HEK293 (cell line): ENCODE results near the gene GNB5.

Source experiments
- ZNF623 ChIP-seq: fragments of 450-650 bp; formaldehyde crosslinking; IDR thresholded peaks from 2 replicates; pipeline ENCODE4 v1.5.1; 2016; ENCODE audit warnings: missing biosample characterization, missing genetic modification characterization
- TF ChIP-seq, protein P1 (sequence below): fragments of 450-650 bp; formaldehyde crosslinking; IDR thresholded peaks from 2 replicates; pipeline ENCODE4 v1.5.1; 2016; ENCODE audit warnings: missing biosample characterization, missing genetic modification characterization

DNA sequence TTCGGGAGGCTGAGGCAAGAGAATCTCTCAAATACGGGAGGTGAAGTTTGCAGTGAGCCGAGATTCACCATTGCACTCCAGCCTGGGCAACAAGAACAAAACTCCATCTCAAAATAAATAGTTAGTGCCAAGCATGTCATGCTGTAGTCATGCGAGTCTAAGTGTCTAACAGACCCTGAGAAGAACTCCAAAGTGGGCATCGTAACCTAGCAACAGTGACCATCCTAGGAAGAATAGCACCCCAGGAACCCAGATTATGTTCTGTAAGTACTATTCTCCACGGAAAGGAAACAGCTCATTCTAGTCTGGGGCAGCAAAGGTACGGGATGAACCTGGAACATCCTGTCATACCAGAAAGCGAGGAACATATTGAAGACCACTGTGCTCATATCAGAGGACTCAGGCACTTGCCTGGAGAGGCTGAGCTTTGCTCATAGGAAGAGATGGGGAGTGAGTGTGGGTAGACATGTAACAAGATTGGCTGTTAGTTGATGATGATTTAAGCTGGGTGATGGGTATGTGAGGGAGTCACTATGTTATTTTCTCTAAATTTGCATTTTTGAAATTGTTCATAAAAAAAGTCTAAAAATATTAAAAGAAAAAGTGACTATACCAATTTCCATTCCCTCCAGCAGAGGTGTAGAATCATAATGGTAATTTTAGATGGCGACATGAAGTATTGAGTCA is 110.3 kb downstream of the GNB5 start:
- TF ChIP-seq, protein P1, sequence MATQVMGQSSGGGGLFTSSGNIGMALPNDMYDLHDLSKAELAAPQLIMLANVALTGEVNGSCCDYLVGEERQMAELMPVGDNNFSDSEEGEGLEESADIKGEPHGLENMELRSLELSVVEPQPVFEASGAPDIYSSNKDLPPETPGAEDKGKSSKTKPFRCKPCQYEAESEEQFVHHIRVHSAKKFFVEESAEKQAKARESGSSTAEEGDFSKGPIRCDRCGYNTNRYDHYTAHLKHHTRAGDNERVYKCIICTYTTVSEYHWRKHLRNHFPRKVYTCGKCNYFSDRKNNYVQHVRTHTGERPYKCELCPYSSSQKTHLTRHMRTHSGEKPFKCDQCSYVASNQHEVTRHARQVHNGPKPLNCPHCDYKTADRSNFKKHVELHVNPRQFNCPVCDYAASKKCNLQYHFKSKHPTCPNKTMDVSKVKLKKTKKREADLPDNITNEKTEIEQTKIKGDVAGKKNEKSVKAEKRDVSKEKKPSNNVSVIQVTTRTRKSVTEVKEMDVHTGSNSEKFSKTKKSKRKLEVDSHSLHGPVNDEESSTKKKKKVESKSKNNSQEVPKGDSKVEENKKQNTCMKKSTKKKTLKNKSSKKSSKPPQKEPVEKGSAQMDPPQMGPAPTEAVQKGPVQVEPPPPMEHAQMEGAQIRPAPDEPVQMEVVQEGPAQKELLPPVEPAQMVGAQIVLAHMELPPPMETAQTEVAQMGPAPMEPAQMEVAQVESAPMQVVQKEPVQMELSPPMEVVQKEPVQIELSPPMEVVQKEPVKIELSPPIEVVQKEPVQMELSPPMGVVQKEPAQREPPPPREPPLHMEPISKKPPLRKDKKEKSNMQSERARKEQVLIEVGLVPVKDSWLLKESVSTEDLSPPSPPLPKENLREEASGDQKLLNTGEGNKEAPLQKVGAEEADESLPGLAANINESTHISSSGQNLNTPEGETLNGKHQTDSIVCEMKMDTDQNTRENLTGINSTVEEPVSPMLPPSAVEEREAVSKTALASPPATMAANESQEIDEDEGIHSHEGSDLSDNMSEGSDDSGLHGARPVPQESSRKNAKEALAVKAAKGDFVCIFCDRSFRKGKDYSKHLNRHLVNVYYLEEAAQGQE, result no peak
- TF ChIP-seq ZNF623 (tag by site-specific recombination), result no peak
